ENCODE results near the gene TRIM4.

DNA sequence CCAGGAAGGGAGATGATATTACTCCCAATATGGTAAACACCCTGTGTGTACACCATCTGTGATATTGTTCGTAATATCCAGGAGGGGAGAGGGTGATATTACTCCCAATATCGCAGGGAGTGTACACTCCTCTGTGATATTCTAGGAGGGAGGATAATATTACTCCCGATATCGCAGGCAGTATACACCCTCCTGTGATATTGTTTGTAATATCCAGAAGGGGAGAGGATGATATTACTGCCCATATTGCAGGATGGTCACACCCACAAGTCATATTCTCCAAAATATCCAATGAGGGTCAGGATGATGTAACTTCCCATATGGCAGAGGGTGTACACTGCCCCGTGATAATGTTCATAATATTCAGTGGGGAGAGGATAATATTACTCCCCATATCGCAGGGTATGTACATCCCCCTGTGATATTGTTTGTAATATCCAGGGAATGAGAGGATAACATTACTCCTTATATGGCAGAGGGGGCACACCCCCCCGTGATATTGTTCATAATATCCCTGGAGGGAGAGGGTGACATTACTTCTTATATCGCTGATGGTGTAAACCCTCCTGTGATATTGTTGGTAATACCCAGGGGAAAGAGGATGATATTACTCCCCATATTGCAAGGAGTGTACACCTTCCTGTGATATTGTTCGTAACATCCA lies 39.4 kb upstream of the TRIM4 start:
- no peak for TF ChIP-seq ZNF274 (IDR thresholded peaks at IDR 0.05; ENCODE audit: low read depth, low read length)
- no peak for TF ChIP-seq YY1 (IDR thresholded peaks at IDR 0.05; ENCODE audit: insufficient read depth, insufficient read length)
